ENCODE results near the gene CLDN5.
"Not testable (repeated sequence)": the region's sequence is repeated elsewhere in the genome, so short reads cannot be mapped to it uniquely, and the experiment has no call there.

CLDN5 gene

DNA sequence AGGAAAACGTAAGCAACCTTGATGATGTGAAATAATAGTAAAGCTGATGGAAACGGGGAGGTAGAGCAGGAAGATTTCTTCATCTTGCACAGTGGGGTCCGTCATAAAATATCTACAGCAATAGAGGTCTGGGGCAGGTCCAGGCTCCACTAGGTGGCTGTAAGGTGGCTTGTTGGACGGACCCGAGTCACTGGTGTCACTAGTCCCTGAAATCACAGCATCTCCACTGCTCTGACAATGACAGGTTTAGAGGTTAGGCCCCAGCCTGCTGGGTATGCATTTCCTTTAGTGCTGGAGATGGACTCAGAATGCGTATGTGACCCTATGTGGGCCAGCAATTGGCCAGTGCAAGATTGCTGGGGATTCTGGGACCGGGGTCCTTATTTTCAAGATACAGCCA lies 25.2 kb upstream of the CLDN5 start:
- DNase-seq (ENCODE audit: extremely low spot score), result no peak
- CTCF ChIA-PET, result interaction anchor here (1.0 kb wide), 1 partner anchor 70 kb away, joined by 3 read pairs; no protein-coding TSS in a partner anchor
- POLR2A ChIA-PET, result no interaction called here
- TF ChIP-seq CTCF (IDR thresholded peaks at IDR 0.05; ENCODE audit: control extremely low read depth, extremely low read depth, low read depth, missing control alignments), result no peak

DNA sequence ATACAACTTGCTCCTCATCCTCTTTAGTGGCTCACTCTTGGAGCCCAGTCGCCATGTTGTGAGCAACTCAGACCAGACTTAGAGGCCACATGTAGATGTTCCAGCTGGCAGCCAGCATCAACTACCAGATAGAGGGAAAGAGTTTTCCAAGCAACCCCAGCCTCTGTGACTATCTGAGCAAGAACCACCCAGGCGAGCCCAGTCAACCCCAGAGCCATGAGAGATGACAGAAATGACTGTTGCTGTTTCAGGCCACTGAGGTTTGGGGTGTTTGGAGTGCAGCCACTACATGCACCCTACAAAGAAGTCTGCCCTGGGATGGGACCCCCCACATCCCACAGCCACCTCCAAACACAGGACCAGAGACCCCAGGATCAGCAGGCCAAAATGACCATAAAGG lies 24.8 kb upstream of the CLDN5 start:
- DNase-seq (ENCODE audit: extremely low spot score), result no peak
- CTCF ChIA-PET, result interaction anchor here (1.0 kb wide), 1 partner anchor 70 kb away, joined by 3 read pairs; no protein-coding TSS in a partner anchor
- POLR2A ChIA-PET, result no interaction called here
- no peak for TF ChIP-seq CTCF (IDR thresholded peaks at IDR 0.05; ENCODE audit: control extremely low read depth, extremely low read depth, low read depth, missing control alignments)

DNA sequence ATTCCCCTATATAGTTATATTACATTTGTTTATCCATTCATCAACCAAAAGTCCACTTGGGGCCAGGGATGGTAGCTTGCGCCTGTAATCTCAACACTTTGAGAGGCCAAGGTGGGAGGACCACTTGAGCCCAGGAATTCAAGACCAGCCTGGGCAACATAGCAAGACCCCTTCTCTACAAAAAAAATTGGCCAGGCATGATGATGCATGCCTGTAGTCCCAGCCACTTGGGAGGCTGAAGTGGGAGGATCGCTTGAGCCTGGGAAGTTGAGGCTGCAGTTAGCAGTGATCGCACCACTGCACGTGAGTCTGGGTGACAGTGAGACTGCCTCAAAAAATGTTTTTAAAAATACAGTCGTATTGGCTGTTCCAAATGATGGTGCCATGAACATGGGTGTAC lies 24.2 kb upstream of the CLDN5 start:
- CTCF ChIA-PET; POLR2A ChIA-PET; DNase-seq (ENCODE audit: extremely low spot score): not testable (repeated sequence)

DNA sequence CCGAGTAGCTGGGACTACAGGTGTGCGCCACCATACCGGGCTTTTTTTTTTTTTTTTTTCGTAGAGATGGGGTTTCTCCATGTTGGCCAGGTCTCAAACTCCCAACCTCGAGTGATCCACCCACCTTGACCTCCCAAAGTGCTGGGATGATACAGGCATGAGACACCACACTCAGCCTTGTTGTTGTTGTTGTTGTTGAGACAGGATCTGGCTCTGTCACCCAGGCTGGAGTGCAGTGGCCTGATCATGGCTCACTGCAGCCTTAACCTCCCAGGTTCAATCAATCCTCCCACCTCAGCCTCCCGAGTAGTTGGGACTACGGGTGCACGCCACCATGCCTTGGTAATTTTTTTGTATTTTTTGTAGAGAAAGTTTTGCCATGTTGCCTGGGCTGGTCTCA lies 23.4 kb upstream of the CLDN5 start:
- CTCF ChIA-PET, result no interaction called here
- DNase-seq (ENCODE audit: extremely low spot score), result no peak
- no peak for TF ChIP-seq CTCF (IDR thresholded peaks at IDR 0.05; ENCODE audit: control extremely low read depth, extremely low read depth, low read depth, missing control alignments)
- POLR2A ChIA-PET, result no interaction called here

GRCh38 chr22:19546680-19547079 lies 22.5 kb upstream of the CLDN5 start:
- CTCF ChIA-PET, result no interaction called here
- no peak for DNase-seq (ENCODE audit: extremely low spot score)
- TF ChIP-seq CTCF (IDR thresholded peaks at IDR 0.05; ENCODE audit: control extremely low read depth, extremely low read depth, low read depth, missing control alignments), result no peak
- POLR2A ChIA-PET, result no interaction called here

DNA sequence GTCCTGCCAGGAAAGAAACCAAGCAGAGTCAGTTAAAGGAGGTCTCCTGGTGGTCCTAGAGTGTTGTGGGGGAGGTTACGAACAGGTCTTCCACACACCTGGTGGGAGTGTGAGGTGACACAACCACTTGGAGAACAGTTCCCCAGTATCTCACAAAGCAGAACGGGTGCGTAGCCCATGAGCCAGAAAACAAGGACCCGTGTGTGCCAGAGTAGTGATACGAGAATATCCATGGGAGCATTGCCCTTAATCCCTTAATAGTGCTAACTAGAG lies 21.7 kb upstream of the CLDN5 start:
- ChIA-PET CTCF (no interaction called here), POLR2A (no interaction called here)

DNA sequence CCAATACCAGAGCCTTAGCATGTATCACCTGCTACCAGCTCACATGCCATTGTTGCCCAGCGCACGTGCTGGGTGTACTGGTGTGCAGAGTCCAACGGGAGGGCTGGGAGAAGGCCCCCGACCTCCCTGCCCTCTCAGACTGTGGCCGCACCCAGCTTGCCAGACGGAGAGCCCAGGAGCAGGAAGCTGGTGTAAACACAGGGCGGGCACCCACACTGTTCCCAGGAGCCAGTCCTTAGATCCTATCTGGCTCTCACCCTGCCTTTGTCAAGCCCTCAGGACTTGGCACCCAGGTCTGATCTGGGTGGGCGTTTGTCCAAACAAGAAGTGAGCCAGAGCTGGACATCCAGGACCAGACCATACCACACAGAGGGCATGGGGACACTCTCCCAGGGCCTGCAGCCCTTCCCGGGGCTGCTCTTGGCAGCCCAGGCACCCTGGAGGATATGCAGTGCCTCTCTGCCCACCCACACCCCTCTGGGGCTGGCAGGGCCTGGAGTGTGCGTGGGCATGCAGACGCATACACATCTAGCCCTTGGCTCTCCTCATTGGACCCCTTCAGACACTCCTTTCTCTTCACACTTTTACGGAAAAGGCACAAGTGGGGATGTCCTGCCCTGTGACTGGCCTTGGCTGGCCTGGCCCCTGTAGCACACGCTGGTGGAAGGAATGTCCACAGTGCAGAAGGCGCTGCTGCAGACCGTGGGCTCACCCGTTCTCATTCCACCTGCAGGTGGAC lies 19.9 kb upstream of the CLDN5 start:
- CTCF ChIA-PET, result no interaction called here
- TF ChIP-seq CTCF (IDR thresholded peaks at IDR 0.05; ENCODE audit: control extremely low read depth, extremely low read depth, low read depth, missing control alignments), result no peak
- no peak for DNase-seq (ENCODE audit: extremely low spot score)
- POLR2A ChIA-PET, result no interaction called here

More for the DNA sequence above, 21.7 kb upstream of the CLDN5 start:
- no peak for DNase-seq (ENCODE audit: extremely low spot score)
- TF ChIP-seq CTCF (IDR thresholded peaks at IDR 0.05; ENCODE audit: control extremely low read depth, extremely low read depth, low read depth, missing control alignments), result no peak
